Measurements from ENCODE around the gene TAF1D. TPM values are rescaled to one million over a fixed set of nuclear protein-coding genes. Genes with fewer than 3 reads are reported as not detected.
A peak's percentile ranks its signal among the peaks of the same experiment; 100 is the strongest.

Gene TAF1D
- total and polyA plus RNA-seq, 2 donors (not counting 3 experiments of a cell fraction or from before 2014, with no cell fraction given) = 60.7 to 181 TPM

DNA sequence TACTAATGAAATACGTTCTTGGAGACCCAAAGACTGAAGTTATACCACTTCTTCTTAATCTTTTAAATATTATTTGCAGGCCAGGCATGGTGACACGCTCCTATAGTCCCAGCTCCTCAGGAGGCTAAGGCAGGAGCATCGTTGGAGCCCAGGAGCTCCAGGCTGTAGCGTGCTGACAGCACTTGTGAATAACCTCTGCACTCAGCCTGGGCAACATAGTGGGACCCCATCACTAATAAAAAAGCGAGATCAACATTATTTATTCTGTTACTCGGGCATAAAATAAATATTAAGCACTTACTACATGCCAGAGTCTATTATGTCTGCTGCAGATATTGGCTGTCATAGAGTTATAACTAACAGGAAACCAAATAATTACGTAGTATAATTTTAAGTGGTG is 42.1 kb upstream of the TAF1D start:
- DNase-seq (ENCODE audit: low read depth, low spot score) (no peak), FAIRE-seq (no peak)
- CTCF ChIA-PET = interaction anchor here (1.0 to 1.8 kb wide), 6 partner anchors 9 to 49 kb away, joined by 3 to 14 read pairs (median 6); no protein-coding TSS in a partner anchor
- peak overlapping the region; percentile 80 for H3K4me2 ChIP-seq (ENCODE audit: insufficient read depth, low read length)
- peaks cover 41% of the 10 kb centered on the region for H3K79me2 ChIP-seq (ENCODE audit: control insufficient read depth, insufficient read depth, low read length)
- peaks cover 5% of the 10 kb centered on the region for H4K20me1 ChIP-seq (replicated peaks; ENCODE audit: control insufficient read depth, extremely low read depth, insufficient read depth, low read length)
- no peaks in the 10 kb centered on the region for H3K27me3 ChIP-seq (ENCODE audit: control insufficient read depth in 2 of 2, insufficient read depth in 2 of 2, low read length in 2 of 2)
- no peaks in the 10 kb centered on the region for H3K36me3 ChIP-seq (ENCODE audit: control insufficient read depth in 2 of 2, extremely low read depth in 1 of 2, insufficient read depth in 2 of 2, low read length in 2 of 2)
- H3K4me3 ChIP-seq (replicated peaks in 1 of 3; ENCODE audit: insufficient read depth in 1 of 3, low read depth in 1 of 3, low read length in 3 of 3) = peak overlapping the region; percentile 81 to 96 (median 85)
- no peaks in the 10 kb centered on the region for H3K9me1 ChIP-seq (replicated peaks; ENCODE audit: control insufficient read depth, extremely low read depth, insufficient read depth, low read length)
- POLR2A ChIA-PET = interaction anchor here (1.1 to 1.4 kb wide), 3 partner anchors 17 to 122 kb away, joined by 3 to 47 read pairs (median 6); partner anchors contain the start of genes C11orf54, CEP295 and TAF1D
- no peak for TF ChIP-seq JUN (IDR thresholded peaks at IDR 0.05; ENCODE audit: borderline replicate concordance, insufficient read depth, insufficient read length, low read depth)
- no peak for TF ChIP-seq GATA2 (IDR thresholded peaks at IDR 0.05; ENCODE audit: insufficient read depth, insufficient read length, low read depth, low read length)
- TF ChIP-seq POLR2AphosphoS5 (IDR thresholded peaks at IDR 0.05; ENCODE audit: insufficient read depth, low read depth, low read length) = no peak
- TF ChIP-seq EZH2 (IDR thresholded peaks at IDR 0.05; ENCODE audit: borderline replicate concordance, low read depth, low read length, severe bottlenecking) = no peak
- TF ChIP-seq POLR2A (IDR thresholded peaks at IDR 0.05; ENCODE audit: low read depth, low read length) = no peak
- no peak for TF ChIP-seq MYC (IDR thresholded peaks at IDR 0.05; ENCODE audit: low read depth, low read length)
- TF ChIP-seq, protein P1, sequence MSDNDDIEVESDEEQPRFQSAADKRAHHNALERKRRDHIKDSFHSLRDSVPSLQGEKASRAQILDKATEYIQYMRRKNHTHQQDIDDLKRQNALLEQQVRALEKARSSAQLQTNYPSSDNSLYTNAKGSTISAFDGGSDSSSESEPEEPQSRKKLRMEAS (IDR thresholded peaks at IDR 0.05; ENCODE audit: insufficient read depth, insufficient read length) = no peak
- TF ChIP-seq, protein P2, sequence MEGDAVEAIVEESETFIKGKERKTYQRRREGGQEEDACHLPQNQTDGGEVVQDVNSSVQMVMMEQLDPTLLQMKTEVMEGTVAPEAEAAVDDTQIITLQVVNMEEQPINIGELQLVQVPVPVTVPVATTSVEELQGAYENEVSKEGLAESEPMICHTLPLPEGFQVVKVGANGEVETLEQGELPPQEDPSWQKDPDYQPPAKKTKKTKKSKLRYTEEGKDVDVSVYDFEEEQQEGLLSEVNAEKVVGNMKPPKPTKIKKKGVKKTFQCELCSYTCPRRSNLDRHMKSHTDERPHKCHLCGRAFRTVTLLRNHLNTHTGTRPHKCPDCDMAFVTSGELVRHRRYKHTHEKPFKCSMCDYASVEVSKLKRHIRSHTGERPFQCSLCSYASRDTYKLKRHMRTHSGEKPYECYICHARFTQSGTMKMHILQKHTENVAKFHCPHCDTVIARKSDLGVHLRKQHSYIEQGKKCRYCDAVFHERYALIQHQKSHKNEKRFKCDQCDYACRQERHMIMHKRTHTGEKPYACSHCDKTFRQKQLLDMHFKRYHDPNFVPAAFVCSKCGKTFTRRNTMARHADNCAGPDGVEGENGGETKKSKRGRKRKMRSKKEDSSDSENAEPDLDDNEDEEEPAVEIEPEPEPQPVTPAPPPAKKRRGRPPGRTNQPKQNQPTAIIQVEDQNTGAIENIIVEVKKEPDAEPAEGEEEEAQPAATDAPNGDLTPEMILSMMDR (IDR thresholded peaks at IDR 0.05; ENCODE audit: extremely low read depth in 1 of 2, insufficient read depth in 1 of 2, low read depth in 1 of 2, low read length in 2 of 2) = no peak
- no peak for TF ChIP-seq FOS (IDR thresholded peaks at IDR 0.05; ENCODE audit: borderline replicate concordance, insufficient read depth, low read length)
- intact Hi-C loops (cut with micrococcal nuclease) (loop anchor here (10.0 kb wide), 1 partner anchor 549 kb away; no protein-coding TSS in a partner anchor), dilution Hi-C loops (cut with MboI; ENCODE audit: extremely low pct_ligation_motif_present, low sequenced_read_pairs) (no loop called here)
- H3K9me3 ChIP-seq (replicated peaks; ENCODE audit: control insufficient read depth, insufficient read depth, low read length) = no peaks in the 10 kb centered on the region
- peak overlapping the region; percentile 87 for H3K27ac ChIP-seq (ENCODE audit: insufficient read depth, low read depth, low read length)
- H3K4me1 ChIP-seq (ENCODE audit: control insufficient read depth, extremely low read depth, insufficient read depth, low read length) = peaks cover 22% of the 10 kb centered on the region
- H2AFZ ChIP-seq (ENCODE audit: low read depth, low read length) = peak overlapping the region; percentile 74
- BruUV-seq (replicated peaks) = no TSS peak
- H3K9ac ChIP-seq (replicated peaks; ENCODE audit: extremely low read depth, insufficient read depth, low read length) = peak overlapping the region; percentile 97
